HUDEP-2 (cell line): ENCODE data around the gene BMF.
A peak's percentile ranks its signal among the peaks of the same experiment; 100 is the strongest.

Experiments used
- DNase-seq, 76 experiments: peaks; one replicate each; lab custom pipeline; 2025; ENCODE audit not compliant: unreplicated experiment in 76 of 76; lab: John Stamatoyannopoulos, UW

The BMF gene

DNA sequence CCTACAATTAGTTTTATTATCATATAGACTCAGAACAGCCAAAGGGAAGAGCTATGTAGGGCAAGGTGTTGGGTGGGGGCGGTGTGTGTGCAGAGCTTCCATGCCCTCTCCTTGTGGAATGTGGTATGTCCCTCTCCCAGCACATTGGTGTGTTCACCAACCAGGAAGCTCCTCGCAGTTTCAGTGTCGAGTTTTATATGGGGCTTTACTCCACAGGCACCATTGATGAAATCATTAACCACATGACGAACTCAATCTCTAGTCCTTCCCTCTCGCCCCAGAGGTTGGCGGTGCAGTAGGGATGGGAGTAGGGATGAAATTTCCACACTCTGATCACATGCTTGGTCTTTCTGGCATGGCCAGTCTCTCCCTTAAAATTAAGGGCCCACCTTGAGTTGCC lies 56.1 kb downstream of the BMF start:
- DNase-seq: no peak

DNA sequence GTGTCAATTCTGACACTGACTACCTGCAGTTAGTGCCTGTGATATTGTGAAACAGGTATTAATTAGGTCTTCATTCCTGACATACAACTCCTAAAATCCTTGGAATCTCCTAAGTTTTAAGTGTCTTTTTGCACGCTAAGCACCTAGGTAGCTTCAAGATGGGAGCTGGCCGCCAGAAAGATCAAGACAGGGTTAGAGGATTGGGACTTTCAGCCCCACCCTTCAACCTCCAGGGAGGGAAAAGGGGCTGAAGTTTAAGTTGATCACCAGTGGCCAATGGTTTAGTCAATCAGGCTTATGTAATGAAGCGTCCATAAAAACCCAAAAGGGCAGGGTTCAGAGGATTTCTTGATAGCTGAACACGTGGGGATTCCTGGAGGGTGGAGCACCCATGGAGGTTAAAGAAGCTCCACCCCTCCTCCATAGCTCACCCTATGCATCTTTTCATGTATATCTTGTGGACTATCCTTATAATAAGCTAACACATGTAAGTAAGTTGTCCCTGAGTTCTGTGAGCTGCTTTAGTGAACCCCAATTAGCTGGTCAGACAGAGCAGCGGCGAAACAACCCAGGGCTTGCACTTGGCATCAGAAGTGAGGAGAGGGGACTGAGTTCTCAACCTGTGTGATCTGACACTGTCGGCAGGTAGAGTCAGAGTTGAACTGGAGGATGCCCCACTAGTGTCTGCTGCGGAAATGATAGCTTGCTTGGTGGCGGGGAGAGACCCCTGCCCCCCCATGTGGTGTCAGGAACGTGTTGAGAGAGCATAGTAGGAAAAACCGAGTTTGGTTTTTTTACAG lies 56.9 kb downstream of the BMF start:
- DNase-seq: peak in 2 of 76 experiments; percentile 8 to 28

DNA sequence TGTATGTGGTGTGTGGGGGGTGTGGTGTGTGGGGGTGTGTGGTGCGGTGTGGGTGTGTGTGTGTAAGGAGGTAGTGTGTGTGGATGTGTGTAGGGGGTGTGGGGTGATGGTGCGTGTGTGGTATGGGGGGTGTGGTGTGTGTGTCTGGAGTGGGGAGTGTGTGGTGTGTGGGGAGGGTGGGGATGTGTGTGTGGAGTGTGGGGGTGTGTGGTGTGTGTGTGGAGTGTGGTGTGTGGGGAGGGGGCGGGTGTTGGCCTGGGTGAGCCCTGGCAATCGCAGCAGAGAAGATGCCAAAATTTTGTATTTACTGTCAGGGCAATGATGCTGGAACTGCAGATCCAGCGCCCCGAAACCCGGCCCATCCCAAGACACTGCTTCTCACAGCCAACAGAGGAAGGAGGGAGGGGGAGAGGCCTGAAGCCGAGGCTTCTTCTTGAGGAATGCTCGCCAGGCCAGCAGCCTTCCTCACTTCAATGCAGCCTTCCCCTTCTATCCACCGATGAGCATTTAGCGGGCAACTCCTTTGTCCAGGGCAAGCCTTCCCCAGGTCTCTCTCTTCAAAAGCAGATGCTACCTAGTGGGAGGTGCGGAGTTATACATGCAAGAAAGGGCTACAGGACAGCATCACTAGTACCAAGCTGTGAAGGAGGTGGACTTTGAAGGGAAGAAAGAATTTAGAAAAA lies 57.8 kb downstream of the BMF start:
- peak in 1 of 76 experiments; percentile 30 for DNase-seq

DNA sequence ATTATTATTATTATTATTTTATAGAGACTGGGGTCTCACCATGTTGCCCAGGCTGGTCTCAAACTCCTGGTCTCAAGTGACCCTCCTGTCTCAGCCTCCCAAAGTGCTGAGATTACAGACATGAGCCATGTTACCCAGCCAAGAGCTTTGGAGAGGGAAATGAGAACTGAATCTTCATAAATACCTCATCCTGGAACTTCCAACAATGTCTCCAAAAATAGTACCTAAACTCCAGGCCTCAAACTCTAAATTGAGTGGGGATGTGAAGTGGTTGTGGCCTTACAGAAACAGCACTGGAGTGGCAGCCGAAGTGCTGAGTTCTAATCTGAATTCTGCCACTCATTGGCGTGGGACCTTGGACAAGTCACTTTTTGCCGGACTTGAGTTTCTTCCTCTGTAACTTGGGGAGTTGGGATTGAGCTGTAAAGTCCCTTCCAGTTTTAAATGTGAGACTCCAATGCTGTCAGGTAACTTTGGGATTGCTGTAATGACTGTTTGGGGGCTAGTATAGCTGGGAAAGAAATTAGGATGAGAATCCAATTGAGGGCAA lies 59.7 kb downstream of the BMF start:
- no peak for DNase-seq

DNA sequence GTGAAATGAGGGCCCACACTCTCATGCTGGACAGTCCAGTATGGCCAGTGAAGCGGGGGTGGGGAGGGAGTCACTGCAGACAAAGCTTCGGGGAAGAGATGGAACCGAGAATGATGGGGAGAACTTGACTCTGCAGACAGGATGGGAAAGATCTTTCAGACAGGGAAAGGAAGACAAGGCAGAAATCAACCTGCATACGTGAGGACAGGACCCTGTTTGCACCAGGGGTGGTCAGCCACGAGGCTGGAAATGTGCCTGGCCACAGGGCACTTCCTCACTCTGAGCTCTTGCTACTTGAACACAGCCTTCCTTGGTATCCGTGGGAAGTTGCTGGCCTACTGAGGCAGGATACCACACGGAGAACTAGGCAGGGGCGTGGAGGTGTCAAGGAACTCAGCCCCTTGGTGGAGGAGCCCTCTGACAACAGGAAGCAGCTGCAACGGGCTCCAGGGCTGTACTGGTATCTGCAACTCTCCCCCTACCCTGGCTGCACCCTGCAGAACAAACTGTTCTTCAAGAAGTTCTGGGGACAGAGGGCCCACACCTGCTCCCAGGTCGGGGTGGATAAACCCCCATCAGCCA lies 60.4 kb downstream of the BMF start:
- no peak for DNase-seq

DNA sequence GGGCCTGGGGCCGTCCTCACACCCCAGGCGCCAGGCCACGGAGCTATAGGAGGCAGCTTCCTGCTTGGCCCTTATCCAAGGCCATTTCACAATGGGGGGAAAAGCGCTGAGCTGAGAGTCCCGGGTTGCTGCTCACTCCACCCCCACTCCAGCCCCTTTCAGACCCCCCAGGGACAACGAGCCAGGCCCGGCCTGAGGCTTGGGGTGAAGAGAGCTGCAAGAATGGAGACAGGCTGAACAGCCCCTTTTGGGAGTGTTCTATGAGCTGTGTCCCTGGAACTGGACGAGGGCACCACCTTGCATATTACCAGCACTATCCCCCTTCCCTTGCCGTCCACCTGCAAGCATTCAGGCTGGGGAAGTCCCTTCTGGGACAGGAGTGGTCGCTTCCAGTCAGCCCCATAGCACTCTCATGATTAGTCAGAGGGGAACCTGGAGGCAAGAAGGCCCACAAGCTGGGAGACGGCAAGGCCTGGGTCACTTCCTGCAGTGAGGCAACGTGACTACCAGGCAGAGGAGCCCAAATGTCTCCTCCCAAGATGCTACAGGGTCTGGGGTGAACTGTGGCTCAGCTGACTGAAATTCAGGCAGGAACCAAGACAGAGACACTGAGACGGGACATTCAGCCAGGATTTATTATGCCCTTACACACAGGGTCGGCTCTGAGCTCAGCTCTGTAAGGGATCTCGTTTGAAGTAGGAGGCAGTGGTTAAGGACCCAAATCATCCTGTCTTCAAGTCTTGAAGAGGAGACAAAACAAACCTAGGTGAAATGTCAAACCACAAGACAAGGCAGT lies 61.1 kb downstream of the BMF start:
- DNase-seq: no peak

DNA sequence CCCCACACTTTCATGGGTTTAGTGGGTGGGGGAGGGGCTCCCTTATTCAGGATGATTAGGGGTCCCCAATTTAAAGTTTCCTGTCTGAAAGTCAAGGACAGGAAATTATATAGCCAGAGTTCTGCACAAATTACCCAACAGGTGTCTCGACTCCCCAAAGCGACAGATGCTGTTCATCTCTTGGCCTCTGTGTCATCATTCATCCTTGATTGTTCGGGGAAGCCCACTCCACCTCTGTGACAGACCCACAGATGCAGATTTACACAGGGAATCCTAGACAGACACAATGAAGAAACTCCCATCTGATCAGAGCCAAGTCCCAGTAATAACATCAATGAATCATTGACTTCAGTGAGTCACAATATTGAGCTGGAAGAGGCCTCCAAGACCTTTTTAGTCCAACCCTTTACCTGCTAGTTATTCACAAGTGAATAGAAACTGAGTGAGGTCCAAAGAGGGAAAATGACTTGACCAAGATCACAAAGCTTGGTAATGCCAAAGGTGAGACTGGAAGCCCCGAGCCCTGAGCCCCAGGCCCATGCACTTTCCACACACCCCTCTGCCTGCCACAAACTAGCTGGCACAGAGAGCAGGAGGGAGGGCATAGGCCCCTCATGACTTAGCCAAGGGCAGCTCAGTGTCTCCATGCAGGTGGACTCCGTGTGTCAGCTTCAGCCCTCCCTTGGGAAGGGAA lies 61.8 kb downstream of the BMF start:
- no peak for DNase-seq

DNA sequence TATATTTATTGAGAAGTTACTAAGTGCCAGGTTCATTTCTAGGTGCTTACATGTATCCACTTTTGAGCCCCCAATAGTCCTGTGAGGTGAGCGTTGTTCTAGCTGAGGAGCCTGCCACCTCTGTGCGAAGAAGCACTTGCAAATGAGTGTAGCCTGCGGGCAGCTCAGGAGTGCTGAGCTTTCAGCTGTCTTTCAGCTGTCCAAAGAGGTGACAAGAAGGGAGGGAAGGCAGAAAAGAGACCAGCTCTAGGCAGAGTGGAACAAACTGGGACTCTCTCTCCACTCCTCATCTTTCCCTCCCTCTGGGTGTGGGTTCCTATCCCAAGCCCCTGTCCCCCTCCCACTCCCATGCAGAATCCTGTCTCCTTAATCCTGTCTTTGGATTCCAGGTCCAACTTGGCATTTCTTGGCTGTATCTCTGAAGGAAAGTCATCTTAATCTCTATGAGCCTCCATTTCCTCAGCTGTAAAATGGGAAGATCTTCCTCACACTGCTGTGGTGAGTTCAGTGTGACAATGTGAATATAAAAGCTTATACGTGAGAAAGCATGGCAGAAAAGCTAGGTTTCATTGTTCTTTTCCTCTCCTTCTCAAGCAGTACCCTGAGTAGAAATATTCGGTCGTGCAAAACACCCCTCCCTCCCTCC lies 63.0 kb downstream of the BMF start:
- DNase-seq: no peak

DNA sequence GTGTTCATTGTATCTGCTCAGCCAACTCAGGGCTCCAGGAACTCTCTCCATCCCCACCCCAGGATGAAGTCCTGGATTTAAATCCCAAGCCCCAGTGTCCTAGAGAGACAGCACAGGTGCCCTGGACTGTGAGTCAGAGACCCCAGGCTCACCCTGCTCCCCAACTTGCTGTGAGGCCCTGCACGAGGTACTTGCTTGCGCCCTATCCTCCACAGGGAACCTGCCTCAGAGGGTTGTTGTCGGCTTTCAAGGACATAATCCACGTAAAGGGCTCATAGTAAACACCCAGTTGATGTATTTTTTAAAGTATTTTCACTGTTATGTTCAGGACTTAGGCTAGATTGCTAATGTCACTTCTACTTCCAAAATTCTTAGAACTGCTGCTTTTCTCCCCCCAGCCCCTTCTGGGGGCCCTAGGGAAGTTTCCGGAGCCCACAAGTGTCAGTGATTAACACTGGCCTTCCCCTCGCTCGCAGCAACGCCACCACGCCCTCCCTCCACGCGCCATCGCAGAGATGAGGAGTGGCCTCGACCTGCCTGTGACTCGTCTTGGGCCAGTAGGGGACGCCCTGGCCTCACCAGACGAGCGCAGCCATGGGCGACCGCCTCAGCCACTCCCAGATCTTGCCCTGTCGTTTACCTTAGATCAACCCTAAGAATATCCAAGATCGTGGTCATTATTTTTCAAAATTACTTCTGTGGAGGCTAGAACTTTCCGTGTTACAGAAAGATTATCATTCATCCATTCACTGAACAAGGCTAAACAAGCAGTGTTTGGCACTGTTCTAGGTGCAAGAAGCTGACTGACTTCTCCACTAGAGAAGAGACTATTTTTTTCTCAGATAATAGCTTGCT lies 63.7 kb downstream of the BMF start:
- DNase-seq: peak in 73 of 76 experiments; percentile 15 to 86 (median 72)

DNA sequence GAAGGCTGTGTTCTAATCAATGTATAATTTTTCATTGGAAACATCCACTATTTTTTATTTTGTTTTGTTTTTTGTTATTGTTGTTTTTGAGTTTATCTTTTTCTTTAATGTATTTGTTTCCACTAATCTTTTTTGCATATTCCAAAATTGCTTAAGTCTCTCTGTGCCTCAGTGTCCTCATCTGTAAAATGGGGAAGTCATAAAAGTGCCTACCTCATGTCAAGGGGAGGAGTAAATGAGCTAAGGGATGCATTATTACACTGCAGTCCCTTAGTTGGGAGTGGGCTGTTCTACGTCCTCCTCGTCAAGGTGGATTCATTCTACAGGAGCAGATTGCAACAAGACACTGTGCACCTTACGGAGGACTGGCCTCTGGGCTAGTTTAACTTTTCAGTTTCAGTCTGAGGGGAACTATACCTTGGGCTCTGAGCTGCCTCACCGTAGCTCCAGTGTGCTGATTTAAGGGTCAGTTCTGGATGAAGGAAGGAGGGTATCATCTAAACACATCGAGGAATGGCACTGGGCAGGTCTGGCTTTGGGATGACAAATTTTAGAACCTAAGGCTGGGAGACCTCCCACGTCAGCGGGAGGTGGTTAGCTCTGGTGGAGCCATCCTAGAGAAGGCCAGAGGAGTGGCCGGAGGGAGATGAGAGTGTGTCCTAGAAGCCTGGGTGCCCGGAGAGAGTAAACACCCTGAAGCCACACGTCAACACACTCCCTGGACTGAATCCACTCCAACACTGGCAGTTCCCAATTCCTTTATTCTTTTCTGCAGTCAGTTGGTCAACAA lies 64.6 kb downstream of the BMF start:
- DNase-seq: no peak

DNA sequence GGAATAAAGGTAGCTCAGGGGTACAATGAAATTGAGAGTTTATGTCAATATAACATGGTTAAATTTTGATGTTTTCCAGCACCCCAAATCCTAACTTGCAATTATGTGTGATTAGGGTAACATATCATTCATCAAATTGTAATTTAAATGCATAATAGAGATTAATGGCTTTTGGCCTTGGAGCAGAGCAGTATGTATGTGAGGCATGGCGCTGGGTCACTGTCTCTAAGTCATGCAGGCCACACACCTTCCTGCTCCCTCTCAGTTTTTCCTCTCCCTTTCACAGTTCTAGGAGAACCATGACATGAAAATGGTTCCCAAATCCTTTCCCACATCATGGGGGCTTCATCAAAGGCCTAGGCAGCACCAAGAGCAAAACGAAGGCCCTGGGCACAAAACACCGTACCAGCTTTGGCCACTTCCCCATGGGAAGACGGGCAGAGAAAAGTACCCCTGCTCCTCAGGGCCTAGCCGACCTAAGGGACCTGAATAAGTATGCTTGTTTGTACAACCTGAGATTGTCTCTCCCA lies 65.8 kb downstream of the BMF start:
- no peak for DNase-seq

DNA sequence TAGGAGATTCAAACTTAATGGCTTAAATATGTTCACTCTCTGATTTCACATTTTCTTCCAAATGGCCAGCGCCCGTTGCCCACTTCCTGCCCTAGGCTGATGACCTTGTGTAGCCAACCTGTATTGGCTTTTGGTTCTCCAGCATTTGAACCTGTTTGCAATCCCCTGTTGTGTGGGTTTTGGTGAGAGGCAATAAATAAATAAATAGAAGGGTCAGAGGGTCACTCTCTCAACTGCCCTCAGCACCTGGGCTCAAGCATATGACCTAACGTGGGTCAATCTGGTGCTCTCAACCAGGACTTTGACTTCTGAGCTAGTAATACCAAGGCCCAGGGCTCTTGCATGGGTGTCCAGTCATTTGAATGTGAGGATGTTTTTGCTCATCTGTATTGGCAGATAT lies 67.9 kb downstream of the BMF start:
- no peak for DNase-seq

DNA sequence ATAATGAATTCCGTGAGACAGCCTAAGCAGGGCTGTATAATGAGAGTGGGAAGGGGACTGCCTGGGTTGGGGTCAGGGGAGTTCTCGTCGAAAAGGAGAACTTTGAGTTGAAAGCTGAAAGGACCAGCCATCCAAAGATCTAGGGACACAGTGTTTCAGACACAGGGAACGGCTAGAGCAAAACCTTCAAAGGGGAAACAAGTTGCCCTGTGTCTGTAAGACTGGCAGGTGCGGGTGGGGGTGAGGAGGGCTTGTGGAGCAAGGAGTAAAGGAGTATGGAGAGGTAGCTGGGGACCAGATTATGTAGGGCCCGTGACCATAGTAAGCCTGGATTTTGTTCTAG lies 68.4 kb downstream of the BMF start:
- DNase-seq: no peak

DNA sequence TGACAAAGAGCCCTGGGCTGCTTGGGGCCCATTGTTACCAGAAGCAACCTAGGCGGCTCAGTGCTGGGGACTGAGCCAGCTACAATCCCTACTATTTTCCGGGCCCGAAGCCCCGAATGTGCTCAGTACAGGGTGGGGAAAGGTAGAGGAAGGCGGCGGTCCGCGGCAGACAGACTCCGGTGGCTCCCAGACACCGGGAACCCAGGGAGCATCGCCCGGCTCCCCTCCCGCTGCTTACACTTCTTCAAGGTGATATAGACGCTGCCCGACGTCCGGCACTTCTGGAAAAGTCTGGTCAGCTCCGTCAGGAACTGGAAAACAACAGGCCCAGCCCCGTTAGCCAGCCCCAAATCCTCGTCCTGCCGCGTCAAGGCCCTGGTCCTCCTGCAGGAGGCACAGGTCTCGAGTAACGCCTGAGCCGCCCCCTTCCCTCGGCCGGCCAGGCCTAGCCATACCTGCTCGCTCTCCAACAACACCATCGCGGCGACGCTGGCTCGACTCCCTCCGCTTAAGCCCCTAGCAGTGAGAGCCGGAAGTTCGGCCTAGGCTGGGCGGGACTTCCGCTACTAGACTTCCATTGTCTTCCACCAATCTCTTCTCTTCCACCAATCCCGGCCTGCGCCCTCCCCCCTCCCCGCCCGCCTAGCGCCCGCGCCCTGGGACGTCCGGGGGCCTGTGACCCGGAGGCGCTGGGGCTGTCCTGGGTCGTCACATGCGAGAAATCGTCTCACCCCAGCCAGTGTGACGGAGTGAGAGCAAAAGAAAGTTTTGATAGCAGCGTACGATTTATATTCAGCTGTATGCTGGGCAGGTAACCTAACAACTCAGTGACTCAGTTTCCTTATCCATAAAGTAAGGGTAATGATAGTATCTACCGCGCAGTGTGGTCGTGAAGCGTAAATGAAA lies 69.8 kb downstream of the BMF start, which contains the start of gene SRP14:
TSS of gene SRP14 (minus strand) at position 544 of the 906 bp plus-strand sequence. CDS start at position 479, 65 bp downstream.
- peak in 74 of 76 experiments; percentile 30 to 95 (median 87) for DNase-seq

DNA sequence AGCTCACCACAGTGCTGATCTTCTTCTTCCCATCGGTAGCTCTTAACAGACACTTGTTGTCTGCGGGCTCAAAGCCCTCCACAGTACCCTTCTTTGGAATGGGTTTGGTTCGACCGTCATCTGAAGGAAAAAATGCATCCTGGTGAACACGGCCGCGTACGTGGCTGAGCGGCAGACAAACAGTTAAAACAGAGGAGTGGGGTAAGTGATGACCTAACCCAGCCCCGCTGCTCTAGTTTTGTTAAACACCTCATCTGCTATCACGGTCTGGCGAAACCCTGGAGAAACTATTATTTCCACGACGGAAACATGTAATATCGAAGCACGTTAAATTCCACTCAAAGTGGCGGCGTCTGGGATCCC lies 70.4 kb downstream of the BMF start:
- DNase-seq: peak in 1 of 76 experiments; percentile 8
